ENCODE data around the gene TRPM3. TPM values are rescaled to one million over a fixed set of nuclear protein-coding genes. Genes with fewer than 3 reads are reported as not detected.

The TRPM3 gene
- total and polyA plus RNA-seq, 2 of the 13 experiments (the other 11 are each of a cell fraction or from before 2014, with no cell fraction given) = not detected

- POLR2A ChIA-PET = no interaction called here
- Histone ChIP-seq H4K20me1 (ENCODE audit: insufficient read depth, low read length) (no peaks in the 10 kb centered on the region), H3K36me3 (replicated peaks in 1 of 2; ENCODE audit: control insufficient read depth in 1 of 2, insufficient read depth in 2 of 2, low read length in 2 of 2) (no peaks in the 10 kb centered on the region), H2AFZ (ENCODE audit: low read length) (no peak overlapping the region), H3K9me3 (ENCODE audit: low read length) (no peaks in the 10 kb centered on the region), H3K4me2 (ENCODE audit: low read depth, low read length) (no peak overlapping the region), H3K27me3 (ENCODE audit: control insufficient read depth in 1 of 2, insufficient read depth in 2 of 2, low read length in 2 of 2) (0 out of 5 replicates have a peak, but pooled peaks cover 0 to 4% of the 10 kb centered on the region in 2 experiments), H3K9ac (ENCODE audit: insufficient read depth, low read depth, low read length) (no peak overlapping the region), H3K4me1 (ENCODE audit: insufficient read depth, low read length) (no peaks in the 10 kb centered on the region), H3K79me2 (ENCODE audit: insufficient read depth, low read length) (no peaks in the 10 kb centered on the region), H3K27ac (ENCODE audit: extremely low read length, insufficient read depth, low read length) (no peak overlapping the region), H3K4me3 (replicated peaks in 1 of 3; ENCODE audit: insufficient read depth in 1 of 3, low read depth in 2 of 3, low read length in 3 of 3) (no peak overlapping the region)
- intact Hi-C loops (cut with micrococcal nuclease; ENCODE audit: unreplicated experiment) (no loop called here), in situ Hi-C loops (cut with HindIII; ENCODE audit: extremely low pct_ligation_motif_present, low pct_unique_long_range_greater_than_20kb) (no loop called here)
- CTCF ChIA-PET (ENCODE audit: low intra/inter-chr PET ratio, low total read pairs) = no interaction called here
- no peak for ATAC-seq
- 16% methylated on average over 3 of the region's 3 CpGs for WGBS (ENCODE audit: low lambda C conversion rate)
- BruUV-seq (replicated peaks) = no TSS peak
- DNase-seq (ENCODE audit: low spot score) = no peak
- no peak for FAIRE-seq
- TF ChIP-seq SMAD3 (CRISPR knock-in tag; IDR thresholded peaks at IDR 0.05) (no peak), HOXA5 (CRISPR knock-in tag; IDR thresholded peaks at IDR 0.05) (no peak), TEF (CRISPR knock-in tag; IDR thresholded peaks at IDR 0.05) (no peak), ZNF709 (CRISPR knock-in tag; IDR thresholded peaks at IDR 0.05) (no peak), SP5 (CRISPR knock-in tag; IDR thresholded peaks at IDR 0.05; ENCODE audit: borderline replicate concordance, low read depth) (no peak), GPN1 (CRISPR knock-in tag; IDR thresholded peaks at IDR 0.05; ENCODE audit: borderline replicate concordance) (no peak), ZBTB4 (CRISPR knock-in tag; IDR thresholded peaks at IDR 0.05; ENCODE audit: borderline replicate concordance) (no peak), BRF2 (CRISPR knock-in tag; IDR thresholded peaks at IDR 0.05) (no peak), BORCS8-MEF2B (CRISPR knock-in tag; IDR thresholded peaks at IDR 0.05) (no peak), SRY (CRISPR knock-in tag; IDR thresholded peaks at IDR 0.05) (no peak), ZNF280B (CRISPR knock-in tag; IDR thresholded peaks at IDR 0.05; ENCODE audit: borderline replicate concordance) (no peak), ZNF670 (CRISPR knock-in tag; IDR thresholded peaks at IDR 0.05; ENCODE audit: borderline replicate concordance) (no peak), ZNF496 (CRISPR knock-in tag; IDR thresholded peaks at IDR 0.05; ENCODE audit: insufficient replicate concordance) (no peak), ZBTB42 (CRISPR knock-in tag; IDR thresholded peaks at IDR 0.05) (no peak), KDM5B (CRISPR knock-in tag; IDR thresholded peaks at IDR 0.05; ENCODE audit: borderline replicate concordance) (no peak), THRA (CRISPR knock-in tag; IDR thresholded peaks at IDR 0.05; ENCODE audit: borderline replicate concordance) (no peak)
These were observed 294.9 kb downstream of the TRPM3 start for GRCh38 chr9:70826562-70826961.

Measured in HepG2 (cell line).